Measurements from ENCODE around the gene LDLRAD4.

Gene LDLRAD4

GRCh38 chr18:13357289-13357688 lies 138.7 kb downstream of the LDLRAD4 start:
- no peak for DNase-seq

- no peak for DNase-seq
These were observed 140.7 kb downstream of the LDLRAD4 start for GRCh38 chr18:13359210-13359609.

- no peak for DNase-seq
These were observed 142.9 kb downstream of the LDLRAD4 start for GRCh38 chr18:13361431-13361830.

- DNase-seq = no peak
These were observed 143.5 kb downstream of the LDLRAD4 start for GRCh38 chr18:13362051-13362450.

- no peak for DNase-seq
These were observed 144.0 kb downstream of the LDLRAD4 start for GRCh38 chr18:13362607-13363006.

GRCh38 chr18:13363359-13363758 lies 144.8 kb downstream of the LDLRAD4 start:
- DNase-seq = no peak

GRCh38 chr18:13364721-13365205 lies 146.2 kb downstream of the LDLRAD4 start:
- DNase-seq = no peak

- no peak for DNase-seq
These were observed 147.6 kb downstream of the LDLRAD4 start for GRCh38 chr18:13366131-13366530.

GRCh38 chr18:13366541-13366940 lies 148.0 kb downstream of the LDLRAD4 start:
- DNase-seq = no peak

GRCh38 chr18:13366962-13367892 lies 148.7 kb downstream of the LDLRAD4 start:
- DNase-seq = no peak

- DNase-seq = no peak
These were observed 149.7 kb downstream of the LDLRAD4 start for GRCh38 chr18:13368080-13368813.

GRCh38 chr18:13369353-13369752 lies 150.8 kb downstream of the LDLRAD4 start:
- no peak for DNase-seq

- DNase-seq = no peak
These were observed 151.4 kb downstream of the LDLRAD4 start for GRCh38 chr18:13369756-13370510.

GRCh38 chr18:13370995-13371625 lies 152.6 kb downstream of the LDLRAD4 start:
- no peak for DNase-seq

- no peak for DNase-seq
These were observed 153.3 kb downstream of the LDLRAD4 start for GRCh38 chr18:13371689-13372418.

GRCh38 chr18:13372531-13372951 lies 154.0 kb downstream of the LDLRAD4 start:
- DNase-seq = no peak

- no peak for DNase-seq
These were observed 155.5 kb downstream of the LDLRAD4 start for GRCh38 chr18:13374096-13374467.

- DNase-seq = no peak
These were observed 156.1 kb downstream of the LDLRAD4 start for GRCh38 chr18:13374468-13375301.

- DNase-seq = no peak
These were observed 157.0 kb downstream of the LDLRAD4 start for GRCh38 chr18:13375302-13376255.
